GM23248 (cell line): Measurements from ENCODE around the gene POLR2F.

Experiments
- EZH2 ChIP-seq: fragments of 200-600 bp; sonication (generic); IDR thresholded peaks from 2 replicates; pipeline ENCODE4 v1.6.1; 2018; ENCODE audit warnings: antibody characterized with exemption, mild to moderate bottlenecking; ENCODE audit not compliant: insufficient read depth, poor library complexity, severe bottlenecking
- EZH2phosphoT487 ChIP-seq: fragments of 200-600 bp; sonication (generic); IDR thresholded peaks from 2 replicates; pipeline ENCODE4 v1.6.1; 2018; ENCODE audit warnings: antibody characterized with exemption, moderate library complexity, mild to moderate bottlenecking, low read depth; ENCODE audit not compliant: insufficient read depth

DNA sequence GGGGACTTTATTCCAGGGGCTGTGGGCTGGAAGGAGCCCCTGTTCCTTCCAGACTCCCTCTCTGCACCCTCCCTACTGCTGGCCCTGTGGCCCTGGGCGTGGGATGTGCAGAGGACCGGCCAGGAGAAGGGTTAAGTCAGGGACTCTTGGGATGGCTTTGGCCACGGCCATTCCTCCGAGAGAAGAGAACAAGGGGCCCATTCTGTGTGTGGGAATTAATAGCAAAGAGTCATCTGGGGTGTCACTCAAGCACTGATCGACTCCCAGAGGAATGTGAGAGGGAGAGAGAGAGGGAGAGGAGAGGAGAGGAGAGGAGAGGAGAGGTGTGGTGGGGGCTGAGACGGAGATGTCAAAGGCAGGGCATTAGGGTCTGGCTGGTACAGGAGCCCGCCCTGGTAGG, 45.0 kb downstream of the POLR2F start:
- TF ChIP-seq EZH2phosphoT487 (no peak), EZH2 (no peak)
